HG03159 (cell line): ENCODE data around the gene OSBPL7.
"Not testable (repeated sequence)": the region's sequence is repeated elsewhere in the genome, so short reads cannot be mapped to it uniquely, and the experiment has no call there.

Source experiments
- ATAC-seq: cut with Tn5 transposase; IDR thresholded peaks from one replicate; pipeline ENCODE4 v1.9.1; 2021; ENCODE audit warnings: mild to moderate bottlenecking, moderate library complexity; ENCODE audit not compliant: unreplicated experiment

OSBPL7 gene

DNA sequence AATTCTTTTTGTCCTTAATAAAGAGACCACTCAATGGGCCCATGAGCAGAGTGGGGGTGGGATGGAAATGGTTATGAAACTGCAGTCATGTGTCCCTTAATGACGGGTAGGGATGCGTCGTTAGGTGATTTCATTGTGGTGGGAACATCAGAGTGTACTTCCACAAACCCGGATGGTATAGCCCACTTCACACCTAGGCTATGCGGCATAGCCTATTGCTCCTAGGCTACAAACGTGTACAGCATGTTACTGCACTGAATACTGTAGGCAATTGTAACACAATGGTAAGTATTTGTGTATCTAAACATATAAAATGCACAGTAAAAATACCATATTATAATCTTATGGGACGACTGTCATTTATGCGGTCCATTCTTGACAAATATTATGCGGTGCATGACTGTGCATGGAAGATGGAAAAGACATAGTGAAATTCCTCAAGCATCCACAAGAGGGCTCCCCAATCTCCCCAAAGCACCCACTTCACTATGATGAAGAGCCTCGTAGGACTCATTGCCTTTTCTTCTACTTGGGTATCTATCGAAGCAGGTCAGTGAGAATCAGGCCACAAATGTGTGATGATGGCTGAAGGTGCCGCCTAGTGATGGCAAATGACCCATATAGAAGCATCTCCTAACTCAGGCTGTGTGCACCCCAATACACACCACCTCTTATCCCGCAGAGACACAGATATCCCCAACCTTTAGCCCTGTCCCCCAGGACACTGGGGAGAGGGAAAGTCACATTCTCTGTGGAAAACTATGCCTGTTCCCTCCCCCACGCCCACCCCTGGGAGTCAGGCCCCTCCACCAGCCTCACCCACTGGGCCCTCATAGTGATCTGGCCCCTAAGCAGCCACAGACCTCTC, 45.0 kb downstream of the OSBPL7 start:
- no peak for ATAC-seq

- ATAC-seq = no peak
Measured at GRCh38 chr17:47774987-47775580, 46.5 kb downstream of the OSBPL7 start.

DNA sequence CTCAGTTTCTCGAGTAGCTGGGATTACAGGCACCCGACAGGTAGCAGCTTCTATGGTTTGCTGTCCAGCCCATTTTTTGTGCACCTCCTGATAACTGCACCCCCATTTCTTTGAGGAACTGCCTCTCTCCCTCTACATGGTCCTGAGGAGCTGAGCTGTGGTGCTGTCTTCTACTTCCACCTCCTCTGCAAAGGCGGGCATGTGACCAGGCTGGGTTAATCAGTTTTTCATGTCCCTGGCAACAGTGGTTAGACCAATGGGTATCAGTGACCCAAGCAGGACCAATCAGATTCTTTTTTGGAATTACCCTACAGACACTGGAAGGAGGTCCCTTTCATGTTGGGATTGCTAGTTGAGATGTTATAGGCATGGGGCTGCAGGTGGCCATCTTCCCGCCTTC, 47.3 kb downstream of the OSBPL7 start:
- ATAC-seq = no peak

- ATAC-seq = not testable (repeated sequence)
Measured at GRCh38 chr17:47773649-47774048, 47.9 kb downstream of the OSBPL7 start.

GRCh38 chr17:47763913-47764582, 57.5 kb downstream of the OSBPL7 start:
- no peak for ATAC-seq

- ATAC-seq = no peak
Measured at GRCh38 chr17:47762728-47763127, 58.9 kb downstream of the OSBPL7 start.

- no peak for ATAC-seq
Measured at GRCh38 chr17:47760409-47761140, 61.0 kb downstream of the OSBPL7 start.

- ATAC-seq = no peak
Measured at GRCh38 chr17:47757386-47757785, 64.2 kb downstream of the OSBPL7 start.
